Nephron (organoid): ENCODE data around the gene CNGA3.

Experiments
- H3K27ac Mint-ChIP-seq, 3 experiments: 2 replicates each; pipeline ENCODE4 v1.8.0; 2020; ENCODE audit warnings: mixed read lengths in 3 of 3, mild to moderate bottlenecking in 2 of 3, moderate library complexity in 1 of 3
- H3K27me3 Mint-ChIP-seq: 2 replicates; pipeline ENCODE4 v1.8.0; 2021; ENCODE audit warnings: low read depth, mild to moderate bottlenecking, moderate library complexity, mixed read lengths
- H3K36me3 Mint-ChIP-seq: 2 replicates; pipeline ENCODE4 v1.8.0; 2020; ENCODE audit warnings: low read depth, mixed read lengths
- H3K4me1 Mint-ChIP-seq: 2 replicates; pipeline ENCODE4 v1.8.0; 2020; ENCODE audit warnings: mixed read lengths
- H3K4me3 Mint-ChIP-seq, 3 experiments: 2 replicates each; pipeline ENCODE4 v1.8.0; 2020; ENCODE audit warnings: mild to moderate bottlenecking in 3 of 3, mixed read lengths in 3 of 3, moderate library complexity in 2 of 3
- H3K9me3 Mint-ChIP-seq: 2 replicates; pipeline ENCODE4 v1.8.0; 2020; ENCODE audit warnings: mixed read lengths
- CTCF ChIP-seq, 3 experiments: fragments of 200-600 bp; sonication (generic); IDR thresholded peaks; one replicate each; pipeline ENCODE4 v1.5.0; 2021; ENCODE audit warnings: antibody characterized with exemption in 3 of 3; ENCODE audit not compliant: unreplicated experiment in 3 of 3

CNGA3 gene

GRCh38 chr2:98333922-98334321 is 12.3 kb upstream of the CNGA3 start:
- no peak for TF ChIP-seq CTCF (IDR thresholded peaks at IDR 0.05; ENCODE audit: unreplicated experiment in 3 of 3)

GRCh38 chr2:98334439-98335078 is 11.7 kb upstream of the CNGA3 start:
- Mint-ChIP-seq H3K4me1 (no peaks in the 10 kb centered on the region), H3K36me3 (no peaks in the 10 kb centered on the region), H3K4me3 (no peak overlapping the region), H3K27me3 (peaks cover 20% of the 10 kb centered on the region), H3K27ac (peak overlapping the region in 2 of 3 experiments; percentile 28 to 53), H3K9me3 (peaks cover 2% of the 10 kb centered on the region)
- no peak for TF ChIP-seq CTCF (IDR thresholded peaks at IDR 0.05; ENCODE audit: unreplicated experiment in 3 of 3)

More at GRCh38 chr2:98333922-98334321, 12.3 kb upstream of the CNGA3 start:
- Mint-ChIP-seq H3K27me3 (peaks cover 17% of the 10 kb centered on the region), H3K4me1 (no peaks in the 10 kb centered on the region), H3K27ac (peak overlapping the region in 1 of 3 experiments; percentile 53), H3K36me3 (no peaks in the 10 kb centered on the region), H3K4me3 (no peak overlapping the region), H3K9me3 (no peaks in the 10 kb centered on the region)

- no peak for TF ChIP-seq CTCF (IDR thresholded peaks at IDR 0.05; ENCODE audit: unreplicated experiment in 3 of 3)
- H3K27ac Mint-ChIP-seq, result peak overlapping the region in 1 of 3 experiments; percentile 6
- no peaks in the 10 kb centered on the region for H3K36me3 Mint-ChIP-seq
- H3K4me1 Mint-ChIP-seq, result no peaks in the 10 kb centered on the region
- H3K4me3 Mint-ChIP-seq, result no peak overlapping the region
- peaks cover 21% of the 10 kb centered on the region for H3K27me3 Mint-ChIP-seq
- H3K9me3 Mint-ChIP-seq, result peaks cover 2% of the 10 kb centered on the region
These were observed 11.0 kb upstream of the CNGA3 start for GRCh38 chr2:98335271-98335670.

GRCh38 chr2:98341241-98341640 is 5.0 kb upstream of the CNGA3 start:
- peaks cover 2% of the 10 kb centered on the region for H3K9me3 Mint-ChIP-seq
- TF ChIP-seq CTCF (IDR thresholded peaks at IDR 0.05; ENCODE audit: unreplicated experiment in 3 of 3), result no peak
- no peak overlapping the region for H3K27ac Mint-ChIP-seq
- no peak overlapping the region for H3K4me3 Mint-ChIP-seq
- peaks cover 54% of the 10 kb centered on the region for H3K27me3 Mint-ChIP-seq
- H3K36me3 Mint-ChIP-seq, result no peaks in the 10 kb centered on the region
- no peaks in the 10 kb centered on the region for H3K4me1 Mint-ChIP-seq

GRCh38 chr2:98343285-98343684 is 3.0 kb upstream of the CNGA3 start:
- TF ChIP-seq CTCF (IDR thresholded peaks at IDR 0.05; ENCODE audit: unreplicated experiment in 3 of 3), result no peak
- peaks cover 2% of the 10 kb centered on the region for H3K9me3 Mint-ChIP-seq
- no peaks in the 10 kb centered on the region for H3K36me3 Mint-ChIP-seq
- H3K4me1 Mint-ChIP-seq, result no peaks in the 10 kb centered on the region
- peaks cover 68% of the 10 kb centered on the region for H3K27me3 Mint-ChIP-seq
- H3K4me3 Mint-ChIP-seq, result no peak overlapping the region
- H3K27ac Mint-ChIP-seq, result no peak overlapping the region
